SKM-1 treated with dmso at 0.1 percent for 144 hours (cell line): ENCODE data around the gene WDFY2.
A peak's percentile ranks its signal among the peaks of the same experiment; 100 is the strongest.

Source experiments
- DNase-seq: peaks from one replicate; lab custom pipeline; 2025; ENCODE audit not compliant: unreplicated experiment; lab: John Stamatoyannopoulos, UW

Gene WDFY2

GRCh38 chr13:51811920-51812451 lies 227.7 kb downstream of the WDFY2 start:
- DNase-seq: no peak

- DNase-seq: no peak
Measured at GRCh38 chr13:51814071-51814470, 229.8 kb downstream of the WDFY2 start.

GRCh38 chr13:51814825-51815650 lies 230.8 kb downstream of the WDFY2 start:
- DNase-seq: peak; percentile 77

- no peak for DNase-seq
Measured at GRCh38 chr13:51815848-51816247, 231.6 kb downstream of the WDFY2 start.

- DNase-seq: no peak
Measured at GRCh38 chr13:51816604-51817249, 232.5 kb downstream of the WDFY2 start.
